IMR-90 (cell line): ENCODE measurements around the gene RFX3. TPM values are rescaled to one million over a fixed set of nuclear protein-coding genes. Genes with fewer than 3 reads are reported as not detected.

Experiments
- ATAC-seq: fragments of 200-7000 bp; cut with Tn5 transposase; 2 replicates; pipeline ENCODE4 v1.9.1; 2020; ENCODE audit warnings: low read depth, mild to moderate bottlenecking, moderate library complexity
- BruUV-seq: library from RNA; stranded (reverse); fragments of 400-500 nt; replicated peaks from 2 replicates; lab custom pipeline; 2021; lab: Mats Ljungman, UMichigan
- CTCF ChIA-PET: fragments of 300-600 bp; formaldehyde crosslinking; extraction: SDS; loops from one replicate; lab custom pipeline; 2021; ENCODE audit warnings: antibody characterized with exemption; lab: Yijun Ruan, JAX
- POLR2A ChIA-PET: fragments of 300-600 bp; sonication (Branson Sonifier 250); formaldehyde crosslinking; loops from one replicate; lab custom pipeline; 2022; ENCODE audit warnings: antibody characterized with exemption; ENCODE audit not compliant: unreplicated experiment; lab: Charles Lee
- DNase-seq: peaks from one replicate; pipeline ENCODE4 v3.0.0; 2013
- H2AFZ ChIP-seq: replicated peaks from 2 replicates; pipeline ENCODE3; 2013; ENCODE audit warnings: low read length, mild to moderate bottlenecking; ENCODE audit not compliant: poor library complexity
- H2AK5ac ChIP-seq: 2 replicates; pipeline ENCODE4 v1.6.1; 2013; ENCODE audit warnings: low read depth, low read length, inconsistent platforms
- H2AK9ac ChIP-seq: replicated peaks from 2 replicates; pipeline ENCODE3; 2013; ENCODE audit warnings: mild to moderate bottlenecking, low read depth, low read length, moderate library complexity; ENCODE audit not compliant: poor library complexity
- H2BK120ac ChIP-seq: 2 replicates; pipeline ENCODE4 v1.6.1; 2013; ENCODE audit warnings: low read depth, low read length, inconsistent platforms
- H2BK15ac ChIP-seq: 3 replicates; pipeline ENCODE4 v1.6.1; 2013; ENCODE audit warnings: low read depth, low read length, inconsistent platforms
- H2BK20ac ChIP-seq: 2 replicates; pipeline ENCODE4 v1.6.1; 2013; ENCODE audit warnings: low read depth, mild to moderate bottlenecking, inconsistent platforms, low read length, moderate library complexity
- H2BK5ac ChIP-seq: 2 replicates; pipeline ENCODE4 v1.6.1; 2013; ENCODE audit warnings: mild to moderate bottlenecking, low read depth, low read length, inconsistent platforms; ENCODE audit not compliant: poor library complexity, severe bottlenecking
- H3K14ac ChIP-seq: replicated peaks from 2 replicates; pipeline ENCODE4 v1.6.1; 2013; ENCODE audit warnings: low read depth, low read length, inconsistent platforms
- H3K18ac ChIP-seq: 2 replicates; pipeline ENCODE4 v1.6.1; 2013; ENCODE audit warnings: low read depth, low read length, control low read depth
- H3K23ac ChIP-seq: 2 replicates; pipeline ENCODE4 v1.6.1; 2013; ENCODE audit warnings: low read depth, low read length, inconsistent platforms
- H3K27ac ChIP-seq: 2 replicates; pipeline ENCODE4 v1.5.1; 2013; ENCODE audit warnings: mild to moderate bottlenecking, control low read depth, low read length; ENCODE audit not compliant: insufficient read depth
- H3K27me3 ChIP-seq: 2 replicates; pipeline ENCODE4 v1.6.1; 2013; ENCODE audit warnings: low read length; ENCODE audit not compliant: control insufficient read depth, insufficient read depth
- H3K36me3 ChIP-seq: 2 replicates; pipeline ENCODE4 v1.6.1; 2013; ENCODE audit warnings: low read length, mixed read lengths; ENCODE audit not compliant: control insufficient read depth, insufficient read depth
- H3K4ac ChIP-seq: 2 replicates; pipeline ENCODE4 v1.6.1; 2013; ENCODE audit warnings: low read depth, low read length, inconsistent platforms
- H3K4me1 ChIP-seq: 2 replicates; pipeline ENCODE4 v1.6.1; 2013; ENCODE audit warnings: low read length, mixed read lengths; ENCODE audit not compliant: control insufficient read depth, insufficient read depth
- H3K4me2 ChIP-seq: 2 replicates; pipeline ENCODE4 v1.6.1; 2013; ENCODE audit warnings: low read depth, mild to moderate bottlenecking, control low read depth, low read length, moderate library complexity
- H3K4me3 ChIP-seq: 2 replicates; pipeline ENCODE4 v1.5.1; 2013; ENCODE audit warnings: low read depth, mild to moderate bottlenecking, control low read depth, low read length, moderate library complexity; ENCODE audit not compliant: insufficient read depth
- H3K56ac ChIP-seq: 2 replicates; pipeline ENCODE4 v1.6.1; 2013; ENCODE audit warnings: low read length, inconsistent platforms; ENCODE audit not compliant: insufficient read depth; ENCODE audit errors: extremely low read depth
- H3K79me1 ChIP-seq, 2 experiments: 2 replicates each; pipeline ENCODE4 v1.6.1; 2013; ENCODE audit warnings: low read length in 2 of 2, inconsistent platforms in 1 of 2, low read depth in 1 of 2
- H3K9ac ChIP-seq: 2 replicates; pipeline ENCODE4 v1.6.1; 2013; ENCODE audit warnings: low read depth, low read length, control low read depth
- H3K9me1 ChIP-seq: 2 replicates; pipeline ENCODE4 v1.6.1; 2013; ENCODE audit warnings: low read length, inconsistent platforms; ENCODE audit not compliant: insufficient read depth
- H3K9me3 ChIP-seq: 2 replicates; pipeline ENCODE4 v1.6.1; 2013; ENCODE audit warnings: low read length; ENCODE audit not compliant: control insufficient read depth, insufficient read depth
- H4K20me1 ChIP-seq: 2 replicates; pipeline ENCODE4 v1.6.1; 2013; ENCODE audit warnings: low read length, inconsistent platforms; ENCODE audit not compliant: insufficient read depth
- H4K5ac ChIP-seq: 2 replicates; pipeline ENCODE4 v1.6.1; 2013; ENCODE audit warnings: mild to moderate bottlenecking, low read depth, low read length, control low read depth
- H4K8ac ChIP-seq, 2 experiments: 2 replicates each; pipeline ENCODE4 v1.6.1; 2013; ENCODE audit warnings: low read depth in 2 of 2, low read length in 2 of 2, control low read depth in 1 of 2, inconsistent platforms in 1 of 2
- H4K91ac ChIP-seq: 2 replicates; pipeline ENCODE4 v1.6.1; 2013; ENCODE audit warnings: low read depth, low read length, inconsistent platforms; ENCODE audit not compliant: insufficient read depth
- BHLHE40 ChIP-seq: fragments of 150-350 bp; IDR thresholded peaks from 2 replicates; pipeline ENCODE4 v1.6.1; 2016; ENCODE audit warnings: mild to moderate bottlenecking, low read depth, low read length
- CEBPB ChIP-seq: IDR thresholded peaks from 2 replicates; pipeline ENCODE4 v1.6.1; 2012; ENCODE audit warnings: low read depth, low read length, improper control_type of control experiment
- CTCF ChIP-seq: conservative IDR thresholded peaks from 2 replicates; pipeline ENCODE4 v1.5.1; 2012; ENCODE audit warnings: mild to moderate bottlenecking, low read depth, low read length, improper control_type of control experiment
- ELK1 ChIP-seq: fragments of 150-350 bp; IDR thresholded peaks from 2 replicates; pipeline ENCODE4 v1.6.1; 2016; ENCODE audit warnings: low read depth, mild to moderate bottlenecking, low read length, moderate library complexity, borderline replicate concordance
- MAFK ChIP-seq: IDR thresholded peaks from 2 replicates; pipeline ENCODE4 v1.6.1; 2012; ENCODE audit warnings: low read depth, low read length, improper control_type of control experiment
- SMC3 ChIP-seq: fragments of 150-350 bp; IDR thresholded peaks from 2 replicates; pipeline ENCODE4 v1.6.1; 2016; ENCODE audit warnings: low read depth, mild to moderate bottlenecking, antibody characterized with exemption, low read length, moderate library complexity
- WGBS, 2 experiments: methylation state at CpG; one replicate each; pipeline versions ENCODE4 v1.1.5 to v1.1.7; 2013; ENCODE audit warnings: missing lambda C conversion rate in 2 of 2; ENCODE audit not compliant: insufficient read length in 1 of 2; ENCODE audit errors: extremely low coverage in 2 of 2; 5-methylcytosine and 5-hydroxymethylcytosine counted together
- dilution Hi-C: fragments of 300-500 bp; cut with HindIII; formaldehyde crosslinking; loops from one replicate; pipeline ENCODE4 v1.14.3; 2018; ENCODE audit warnings: low sequenced_read_pairs; ENCODE audit not compliant: unreplicated experiment
- in situ Hi-C: fragments of 300-500 bp; cut with MboI; formaldehyde crosslinking; loops from 3 replicates; pipeline ENCODE4 v1.14.3; 2019; ENCODE audit warnings: low sequenced_read_pairs, inconsistent platforms, mixed read lengths
- intact Hi-C: fragments of 100-400 bp; cut with micrococcal nuclease; formaldehyde crosslinking; loops from 2 replicates; pipeline ENCODE4 v1.10.0; 2022
- polyA plus RNA-seq, 3 experiments: library from polyadenylated mRNA; depleted of rRNA; stranded (reverse); fragments of >200 nt; gene quantifications; 2 replicates each; pipeline ENCODE4 v1.2.3, GENCODE V29; 2012; ENCODE audit warnings: low replicate concordance in 1 of 3
- total RNA-seq: library from RNA; depleted of rRNA; stranded (reverse); fragments of >200 nt; gene quantifications from 2 replicates; pipeline ENCODE4 v1.2.3, GENCODE V29; 2012

Gene RFX3
- total and polyA plus RNA-seq, 2 of the 4 experiments (the other 2 are of a cell fraction) = 1.7 to 2.7 TPM

GRCh38 chr9:3193791-3194190 lies 332.0 kb downstream of the RFX3 start:
- H3K27me3 ChIP-seq = peaks cover 5% of the 10 kb centered on the region; the same call in 1 of the 2 replicates
- H3K27ac ChIP-seq = no peak overlapping the region
- intact Hi-C loops = loop anchor here (10.0 kb wide), 1 partner anchor 59 kb away; no protein-coding TSS in a partner anchor
- H4K20me1 ChIP-seq = no peaks in the 10 kb centered on the region
- no peak overlapping the region for H4K8ac ChIP-seq
- H3K4me2 ChIP-seq = no peak overlapping the region
- no peak overlapping the region for H3K4ac ChIP-seq
- H3K56ac ChIP-seq = no peak overlapping the region
- H2BK15ac ChIP-seq = no peak overlapping the region
- H2AK9ac ChIP-seq = no peak overlapping the region
- no peak overlapping the region for H3K23ac ChIP-seq
- H3K9me1 ChIP-seq = no peaks in the 10 kb centered on the region
- in situ Hi-C loops = no loop called here
- no peak overlapping the region for H3K4me3 ChIP-seq
- no peak overlapping the region for H2AFZ ChIP-seq
- H2BK120ac ChIP-seq = no peak overlapping the region
- no peak overlapping the region for H2BK20ac ChIP-seq
- no peaks in the 10 kb centered on the region for H3K9me3 ChIP-seq
- WGBS, 2 experiments = 100% methylated on average over 1 of the region's 4 CpGs; no CpG with 5 or more reads in 1 of the 2 experiments
- H3K79me1 ChIP-seq = no peaks in the 10 kb centered on the region
- no peaks in the 10 kb centered on the region for H3K4me1 ChIP-seq
- no peaks in the 10 kb centered on the region for H3K36me3 ChIP-seq
- H3K14ac ChIP-seq = no peak overlapping the region
- CTCF ChIA-PET = no interaction called here
- BruUV-seq = no TSS peak
- no peak overlapping the region for H2AK5ac ChIP-seq
- no peak overlapping the region for H4K91ac ChIP-seq
- DNase-seq = no peak
- no peak overlapping the region for H3K18ac ChIP-seq
- POLR2A ChIA-PET = no interaction called here
- no peak overlapping the region for H2BK5ac ChIP-seq
- H3K9ac ChIP-seq = no peak overlapping the region
- TF ChIP-seq BHLHE40 (no peak), SMC3 (no peak), MAFK (no peak), CEBPB (no peak), ELK1 (no peak), CTCF (no peak)
- H4K5ac ChIP-seq = no peak overlapping the region
- dilution Hi-C loops = no loop called here
- ATAC-seq = no peak
